ENCODE data around the gene DNMT1. TPM values are rescaled to one million over a fixed set of nuclear protein-coding genes. Genes with fewer than 3 reads are reported as not detected.

DNMT1 gene
- polyA plus RNA-seq, 2 donors, result 32.1 to 42.6 TPM

DNA sequence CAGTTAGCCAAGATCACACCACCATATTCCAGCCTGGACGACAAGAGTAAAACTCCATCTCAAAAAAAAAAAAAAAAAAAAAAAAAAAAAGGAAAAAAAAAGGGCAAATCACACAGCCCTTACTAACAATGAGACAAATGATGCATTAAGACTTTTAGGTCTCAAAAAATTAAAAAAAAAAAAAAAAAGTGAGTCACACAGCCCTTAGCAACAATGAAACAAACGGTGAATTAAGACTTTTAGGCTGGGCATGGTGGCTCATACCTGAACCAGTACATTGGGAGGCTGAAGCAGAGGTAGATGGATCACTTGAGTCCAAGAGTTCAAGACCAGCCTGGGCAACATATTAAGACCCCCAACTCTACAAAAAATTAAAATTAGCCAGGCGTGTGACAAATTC lies 42.7 kb downstream of the DNMT1 start:
- H3K4me1 ChIP-seq (ENCODE audit: control insufficient read depth in 2 of 2, insufficient read depth in 2 of 2, low read length in 1 of 2), result no peaks in the 10 kb centered on the region
- H3K27ac ChIP-seq (ENCODE audit: low read depth in 2 of 2, low read length in 1 of 2), result no peak overlapping the region
- WGBS, 2 donors, result 88 to 90% methylated on average over 3 of the region's 3 CpGs
- H3K36me3 ChIP-seq (ENCODE audit: control insufficient read depth in 2 of 2, insufficient read depth in 2 of 2, low read length in 1 of 2), result peaks cover 11 to 54% of the 10 kb centered on the region in 2 donors
- no peaks in the 10 kb centered on the region for H3K9me3 ChIP-seq (ENCODE audit: control insufficient read depth in 2 of 2, insufficient read depth in 1 of 2, low read depth in 1 of 2, low read length in 1 of 2)
- no peaks in the 10 kb centered on the region for H3K27me3 ChIP-seq (ENCODE audit: control insufficient read depth in 1 of 2, insufficient read depth in 2 of 2, low read length in 2 of 2)
- H3K4me3 ChIP-seq (ENCODE audit: low read depth in 1 of 2, low read length in 2 of 2), result no peak overlapping the region

DNA sequence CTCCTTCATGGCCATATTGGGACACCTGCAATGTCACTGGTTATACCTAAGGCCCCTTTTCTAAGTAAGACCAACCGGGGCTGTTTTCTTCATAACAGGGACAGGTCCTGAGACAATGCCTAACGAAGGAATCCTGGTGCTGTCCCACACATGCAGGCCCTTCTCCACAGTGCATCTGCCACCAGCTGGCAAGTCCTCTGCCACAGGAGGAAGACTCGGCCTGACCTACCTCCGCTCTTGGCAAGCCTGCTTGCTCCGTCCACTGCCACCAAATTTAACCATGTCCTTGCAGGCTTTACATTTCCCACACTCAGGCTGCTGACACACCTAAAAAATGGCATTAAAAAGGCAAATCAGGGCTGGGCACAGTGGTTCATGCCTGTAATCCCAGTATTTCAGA lies 43.2 kb downstream of the DNMT1 start:
- Histone ChIP-seq H3K27me3 (ENCODE audit: control insufficient read depth in 1 of 2, insufficient read depth in 2 of 2, low read length in 2 of 2) (no peaks in the 10 kb centered on the region), H3K4me1 (ENCODE audit: control insufficient read depth in 2 of 2, insufficient read depth in 2 of 2, low read length in 1 of 2) (no peaks in the 10 kb centered on the region), H3K36me3 (ENCODE audit: control insufficient read depth in 2 of 2, insufficient read depth in 2 of 2, low read length in 1 of 2) (peaks cover 11 to 49% of the 10 kb centered on the region in 2 donors), H3K27ac (ENCODE audit: low read depth in 2 of 2, low read length in 1 of 2) (no peak overlapping the region), H3K9me3 (ENCODE audit: control insufficient read depth in 2 of 2, insufficient read depth in 1 of 2, low read depth in 1 of 2, low read length in 1 of 2) (no peaks in the 10 kb centered on the region), H3K4me3 (ENCODE audit: low read depth in 1 of 2, low read length in 2 of 2) (no peak overlapping the region)
- 91% methylated on average over 5 of the region's 5 CpGs for WGBS, 2 donors

DNA sequence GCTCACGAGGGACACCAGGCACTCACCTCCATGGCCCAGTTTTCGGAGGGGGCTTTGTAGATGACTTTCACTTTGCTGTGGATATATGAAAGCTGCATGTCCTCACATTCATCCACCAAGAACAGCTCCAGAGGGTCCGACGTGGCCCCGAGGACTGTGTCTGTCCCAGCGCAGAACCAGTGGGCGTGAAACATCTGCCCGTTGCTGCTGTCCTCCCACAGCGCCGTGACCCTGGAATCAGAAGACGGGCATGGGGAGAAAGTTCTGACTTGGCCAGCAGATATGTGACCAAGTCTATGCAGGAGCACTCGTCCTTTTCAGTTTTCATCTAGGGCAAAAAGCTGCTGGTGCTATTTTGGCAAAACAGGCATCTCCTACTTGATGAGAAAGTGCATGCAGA lies 45.3 kb downstream of the DNMT1 start:
- peaks cover 13 to 50% of the 10 kb centered on the region in 2 donors for H3K36me3 ChIP-seq (ENCODE audit: control insufficient read depth in 2 of 2, insufficient read depth in 2 of 2, low read length in 1 of 2)
- no peaks in the 10 kb centered on the region for H3K4me1 ChIP-seq (ENCODE audit: control insufficient read depth in 2 of 2, insufficient read depth in 2 of 2, low read length in 1 of 2)
- 95% methylated on average over 12 of the region's 12 CpGs for WGBS, 2 donors
- H3K9me3 ChIP-seq (ENCODE audit: control insufficient read depth in 2 of 2, insufficient read depth in 1 of 2, low read depth in 1 of 2, low read length in 1 of 2), result no peaks in the 10 kb centered on the region
- H3K4me3 ChIP-seq (ENCODE audit: low read depth in 1 of 2, low read length in 2 of 2), result no peak overlapping the region
- H3K27me3 ChIP-seq (ENCODE audit: control insufficient read depth in 1 of 2, insufficient read depth in 2 of 2, low read length in 2 of 2), result no peaks in the 10 kb centered on the region
- H3K27ac ChIP-seq (ENCODE audit: low read depth in 2 of 2, low read length in 1 of 2), result no peak overlapping the region

DNA sequence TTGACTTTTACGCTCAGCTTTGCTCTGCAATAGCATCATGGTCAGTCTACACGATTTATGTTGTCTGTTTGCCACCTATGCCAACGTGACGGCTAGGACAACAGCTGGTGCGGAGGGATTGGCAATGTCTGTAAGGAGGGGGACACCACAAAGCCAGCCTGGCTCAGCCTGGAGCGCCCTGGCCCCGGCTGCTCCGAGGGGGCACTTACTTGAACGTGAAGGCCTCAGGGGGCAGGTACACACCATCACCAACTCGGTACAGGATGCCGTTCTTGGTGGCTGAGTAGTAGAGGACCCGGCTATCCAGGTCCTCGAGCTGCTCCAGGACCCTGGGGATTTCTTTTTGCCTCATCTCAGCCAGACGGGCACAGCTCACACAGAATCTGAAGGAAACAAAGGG lies 48.6 kb downstream of the DNMT1 start:
- Histone ChIP-seq H3K27ac (ENCODE audit: low read depth in 2 of 2, low read length in 1 of 2) (no peak overlapping the region), H3K9me3 (ENCODE audit: control insufficient read depth in 2 of 2, insufficient read depth in 1 of 2, low read depth in 1 of 2, low read length in 1 of 2) (no peaks in the 10 kb centered on the region), H3K4me1 (ENCODE audit: control insufficient read depth in 2 of 2, insufficient read depth in 2 of 2, low read length in 1 of 2) (no peaks in the 10 kb centered on the region), H3K36me3 (ENCODE audit: control insufficient read depth in 2 of 2, insufficient read depth in 2 of 2, low read length in 1 of 2) (peaks cover 13 to 52% of the 10 kb centered on the region in 2 donors), H3K27me3 (ENCODE audit: control insufficient read depth in 1 of 2, insufficient read depth in 2 of 2, low read length in 2 of 2) (no peaks in the 10 kb centered on the region), H3K4me3 (ENCODE audit: low read depth in 1 of 2, low read length in 2 of 2) (no peak overlapping the region)
- WGBS, 2 donors, result 96 to 97% methylated on average over 14 of the region's 14 CpGs

DNA sequence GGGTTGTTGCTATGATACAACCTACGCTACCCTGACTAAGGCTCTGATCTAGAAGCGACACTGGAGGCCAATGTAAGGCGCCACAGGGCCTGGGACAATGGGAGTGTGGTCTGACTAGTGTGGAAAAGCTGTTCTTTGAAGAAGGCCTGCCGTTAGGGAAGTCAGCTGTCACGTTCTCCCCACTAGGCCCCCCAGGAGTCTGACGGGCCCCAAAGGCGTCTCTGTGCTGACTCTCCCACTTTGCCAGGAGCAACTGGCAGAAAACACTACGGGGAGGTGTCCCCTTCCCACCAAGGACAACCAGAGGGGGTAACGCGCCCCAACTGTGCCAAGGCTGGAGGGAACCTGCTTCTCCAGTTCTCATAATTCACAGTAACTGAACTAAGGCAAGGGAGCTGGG lies 49.7 kb downstream of the DNMT1 start:
- WGBS, 2 donors, result 92 to 94% methylated on average over 10 of the region's 10 CpGs
- Histone ChIP-seq H3K4me1 (ENCODE audit: control insufficient read depth in 2 of 2, insufficient read depth in 2 of 2, low read length in 1 of 2) (no peaks in the 10 kb centered on the region), H3K36me3 (ENCODE audit: control insufficient read depth in 2 of 2, insufficient read depth in 2 of 2, low read length in 1 of 2) (peaks cover 16 to 51% of the 10 kb centered on the region in 2 donors), H3K9me3 (ENCODE audit: control insufficient read depth in 2 of 2, insufficient read depth in 1 of 2, low read depth in 1 of 2, low read length in 1 of 2) (no peaks in the 10 kb centered on the region), H3K27ac (ENCODE audit: low read depth in 2 of 2, low read length in 1 of 2) (no peak overlapping the region), H3K4me3 (ENCODE audit: low read depth in 1 of 2, low read length in 2 of 2) (no peak overlapping the region), H3K27me3 (ENCODE audit: control insufficient read depth in 1 of 2, insufficient read depth in 2 of 2, low read length in 2 of 2) (no peaks in the 10 kb centered on the region)

DNA sequence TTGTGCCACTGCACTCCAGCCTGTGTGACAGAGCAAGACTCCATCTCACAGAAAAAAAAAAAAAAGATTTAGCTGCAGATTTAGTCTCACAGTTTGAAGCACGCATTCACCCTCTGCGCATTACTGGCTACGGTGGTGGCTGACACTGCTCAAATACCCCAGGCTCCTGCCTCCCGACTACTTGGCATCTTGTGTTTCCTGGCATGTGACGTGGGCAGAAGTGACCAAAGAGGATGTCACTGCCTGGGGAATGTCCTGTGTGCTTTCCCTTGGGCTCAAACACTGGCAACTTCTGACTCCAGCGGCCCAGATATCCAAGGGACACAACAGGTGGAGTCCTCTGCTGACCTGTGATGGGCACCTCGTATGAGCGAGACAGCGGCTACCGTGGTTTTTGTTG lies 50.4 kb downstream of the DNMT1 start:
- H3K9me3 ChIP-seq (ENCODE audit: control insufficient read depth in 2 of 2, insufficient read depth in 1 of 2, low read depth in 1 of 2, low read length in 1 of 2), result no peaks in the 10 kb centered on the region
- H3K27me3 ChIP-seq (ENCODE audit: control insufficient read depth in 1 of 2, insufficient read depth in 2 of 2, low read length in 2 of 2), result no peaks in the 10 kb centered on the region
- no peaks in the 10 kb centered on the region for H3K4me1 ChIP-seq (ENCODE audit: control insufficient read depth in 2 of 2, insufficient read depth in 2 of 2, low read length in 1 of 2)
- 91 to 97% methylated on average over 10 of the region's 10 CpGs for WGBS, 2 donors
- H3K36me3 ChIP-seq (ENCODE audit: control insufficient read depth in 2 of 2, insufficient read depth in 2 of 2, low read length in 1 of 2), result peaks cover 18 to 54% of the 10 kb centered on the region in 2 donors
- no peak overlapping the region for H3K27ac ChIP-seq (ENCODE audit: low read depth in 2 of 2, low read length in 1 of 2)
- no peak overlapping the region for H3K4me3 ChIP-seq (ENCODE audit: low read depth in 1 of 2, low read length in 2 of 2)

DNA sequence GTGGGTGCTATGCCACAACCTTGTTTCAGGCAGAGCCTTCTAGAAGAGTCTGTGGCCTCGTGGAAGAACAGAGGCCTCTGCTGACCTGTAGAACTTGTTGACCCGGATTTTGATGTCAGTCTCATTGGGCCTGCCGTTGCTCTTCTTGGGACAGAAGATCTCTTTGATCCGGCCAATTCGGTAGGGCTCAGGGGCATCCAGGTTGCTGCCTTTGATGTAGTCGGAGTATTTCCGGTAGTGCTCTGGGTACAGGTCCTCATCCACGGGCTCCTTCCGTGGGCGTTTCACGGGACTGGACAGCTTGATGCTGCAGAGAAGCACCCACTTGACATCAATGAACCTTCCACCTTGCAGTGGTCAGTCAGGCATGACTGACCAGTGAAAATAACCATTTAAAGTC lies 51.1 kb downstream of the DNMT1 start:
- Histone ChIP-seq H3K27me3 (ENCODE audit: control insufficient read depth in 1 of 2, insufficient read depth in 2 of 2, low read length in 2 of 2) (no peaks in the 10 kb centered on the region), H3K4me1 (ENCODE audit: control insufficient read depth in 2 of 2, insufficient read depth in 2 of 2, low read length in 1 of 2) (no peaks in the 10 kb centered on the region), H3K27ac (ENCODE audit: low read depth in 2 of 2, low read length in 1 of 2) (peak overlapping the region in 1 of 2 donors; percentile 39), H3K36me3 (ENCODE audit: control insufficient read depth in 2 of 2, insufficient read depth in 2 of 2, low read length in 1 of 2) (peaks cover 22 to 55% of the 10 kb centered on the region in 2 donors), H3K9me3 (ENCODE audit: control insufficient read depth in 2 of 2, insufficient read depth in 1 of 2, low read depth in 1 of 2, low read length in 1 of 2) (no peaks in the 10 kb centered on the region), H3K4me3 (ENCODE audit: low read depth in 1 of 2, low read length in 2 of 2) (no peak overlapping the region)
- 84 to 85% methylated on average over 11 of the region's 11 CpGs for WGBS, 2 donors

DNA sequence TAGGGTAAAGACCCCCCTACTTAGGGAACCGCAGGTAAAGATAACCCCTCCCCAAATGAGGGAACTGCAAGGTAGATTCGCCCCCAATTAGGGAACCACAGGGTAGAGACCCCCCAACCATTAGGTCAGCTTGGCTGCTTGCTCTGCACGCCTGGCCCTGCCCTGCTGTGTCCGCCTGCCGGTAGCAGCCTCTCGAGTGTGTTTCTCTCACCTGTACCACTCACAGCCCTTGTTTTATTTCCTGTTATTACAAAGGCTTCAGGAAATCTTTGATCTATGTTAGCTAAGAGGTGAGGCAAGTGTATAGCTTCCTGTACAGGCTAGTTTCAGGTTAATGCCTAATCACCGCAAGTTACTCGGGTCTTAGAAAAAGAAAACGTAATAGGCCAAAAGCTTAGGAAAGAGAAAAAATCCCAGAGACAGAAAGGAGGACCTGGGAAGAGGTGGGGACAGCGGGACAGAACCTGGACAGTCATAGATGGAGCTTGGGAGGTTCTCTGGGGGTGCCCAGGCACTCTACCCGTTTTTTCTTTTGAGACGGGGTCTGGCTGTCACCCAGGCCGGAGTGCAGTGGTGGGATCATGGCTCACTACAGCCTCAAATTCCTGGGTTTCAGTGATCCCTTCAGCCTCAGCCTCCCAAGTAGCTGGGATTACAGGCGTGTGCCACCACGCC lies 51.9 kb downstream of the DNMT1 start:
- Histone ChIP-seq H3K27ac (ENCODE audit: low read depth in 2 of 2, low read length in 1 of 2) (peak overlapping the region; percentile 75 to 87), H3K4me1 (ENCODE audit: control insufficient read depth in 2 of 2, insufficient read depth in 2 of 2, low read length in 1 of 2) (no peaks in the 10 kb centered on the region), H3K36me3 (ENCODE audit: control insufficient read depth in 2 of 2, insufficient read depth in 2 of 2, low read length in 1 of 2) (peaks cover 25 to 61% of the 10 kb centered on the region in 2 donors), H3K4me3 (ENCODE audit: low read depth in 1 of 2, low read length in 2 of 2) (no peak overlapping the region), H3K9me3 (ENCODE audit: control insufficient read depth in 2 of 2, insufficient read depth in 1 of 2, low read depth in 1 of 2, low read length in 1 of 2) (no peaks in the 10 kb centered on the region), H3K27me3 (ENCODE audit: control insufficient read depth in 1 of 2, insufficient read depth in 2 of 2, low read length in 2 of 2) (no peaks in the 10 kb centered on the region)
- WGBS, 2 donors, result 74 to 76% methylated on average over 15 of the region's 15 CpGs

DNA sequence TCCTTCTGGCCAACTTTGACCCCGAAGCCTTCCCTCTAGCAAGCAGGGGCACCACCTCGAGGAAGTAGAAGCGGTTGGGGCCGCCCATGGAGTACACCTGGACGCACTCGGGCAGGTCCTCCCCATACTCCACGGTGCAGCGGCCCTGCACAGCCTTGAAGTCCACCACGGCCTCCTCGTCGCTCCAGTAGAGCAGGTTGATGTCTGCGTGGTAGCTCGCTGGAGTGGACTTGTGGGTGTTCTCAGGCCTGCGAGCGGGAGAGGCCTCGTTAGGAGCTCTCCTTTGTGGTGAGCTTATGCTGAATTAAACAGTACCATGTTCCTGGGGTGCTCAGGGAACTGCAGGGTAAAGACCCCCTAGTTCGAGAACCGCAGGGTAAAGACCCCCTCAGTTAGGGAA lies 52.8 kb downstream of the DNMT1 start:
- Histone ChIP-seq H3K27ac (ENCODE audit: low read depth in 2 of 2, low read length in 1 of 2) (peak overlapping the region in 1 of 2 donors; percentile 29), H3K27me3 (ENCODE audit: control insufficient read depth in 1 of 2, insufficient read depth in 2 of 2, low read length in 2 of 2) (no peaks in the 10 kb centered on the region), H3K36me3 (ENCODE audit: control insufficient read depth in 2 of 2, insufficient read depth in 2 of 2, low read length in 1 of 2) (peaks cover 25 to 70% of the 10 kb centered on the region in 2 donors), H3K9me3 (ENCODE audit: control insufficient read depth in 2 of 2, insufficient read depth in 1 of 2, low read depth in 1 of 2, low read length in 1 of 2) (no peaks in the 10 kb centered on the region), H3K4me3 (ENCODE audit: low read depth in 1 of 2, low read length in 2 of 2) (no peak overlapping the region), H3K4me1 (ENCODE audit: control insufficient read depth in 2 of 2, insufficient read depth in 2 of 2, low read length in 1 of 2) (no peaks in the 10 kb centered on the region)
- WGBS, 2 donors, result 95 to 96% methylated on average over 18 of the region's 18 CpGs

DNA sequence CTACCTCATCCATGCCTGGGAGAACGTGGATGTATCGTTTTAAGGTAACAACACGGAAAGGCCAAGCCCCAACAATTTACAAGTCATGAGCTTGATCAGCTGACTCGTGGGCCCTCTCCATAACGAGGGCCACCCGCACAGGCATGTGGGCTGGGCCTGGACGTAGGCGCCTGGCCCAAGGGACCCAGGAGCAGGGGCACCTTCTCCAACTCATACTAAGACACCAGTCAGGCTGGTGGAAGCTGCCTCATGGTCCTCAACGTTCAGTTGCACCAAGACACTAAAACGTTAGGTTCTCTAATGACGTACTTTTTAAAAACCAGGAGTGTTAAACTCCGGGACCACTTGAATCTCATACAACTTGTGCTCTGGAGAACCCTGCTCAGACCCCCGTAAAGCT lies 53.3 kb downstream of the DNMT1 start:
- H3K27ac ChIP-seq (ENCODE audit: low read depth in 2 of 2, low read length in 1 of 2), result no peak overlapping the region
- WGBS, 2 donors, result 92 to 93% methylated on average over 13 of the region's 13 CpGs
- H3K27me3 ChIP-seq (ENCODE audit: control insufficient read depth in 1 of 2, insufficient read depth in 2 of 2, low read length in 2 of 2), result no peaks in the 10 kb centered on the region
- peaks cover 25 to 72% of the 10 kb centered on the region in 2 donors for H3K36me3 ChIP-seq (ENCODE audit: control insufficient read depth in 2 of 2, insufficient read depth in 2 of 2, low read length in 1 of 2)
- no peaks in the 10 kb centered on the region for H3K9me3 ChIP-seq (ENCODE audit: control insufficient read depth in 2 of 2, insufficient read depth in 1 of 2, low read depth in 1 of 2, low read length in 1 of 2)
- no peak overlapping the region for H3K4me3 ChIP-seq (ENCODE audit: low read depth in 1 of 2, low read length in 2 of 2)
- H3K4me1 ChIP-seq (ENCODE audit: control insufficient read depth in 2 of 2, insufficient read depth in 2 of 2, low read length in 1 of 2), result no peaks in the 10 kb centered on the region

All from esophagus (tissue), 2 donors.